H54 (cell line): ENCODE measurements around the gene ZNF831.

Experiments
- DNase-seq: peaks from one replicate; pipeline ENCODE4 v3.0.0; 2011; ENCODE audit warnings: low spot score, mixed read lengths; ENCODE audit not compliant: insufficient read length
- FAIRE-seq: peaks from 3 replicates; lab custom pipeline; 2011; peaks lifted over from hg19 to GRCh38; lab: Jason Lieb, UNC
- POLR2A ChIP-seq: IDR thresholded peaks from 2 replicates; pipeline ENCODE4 v1.6.1; 2011; ENCODE audit warnings: low read depth, mild to moderate bottlenecking, low read length

The ZNF831 gene

DNA sequence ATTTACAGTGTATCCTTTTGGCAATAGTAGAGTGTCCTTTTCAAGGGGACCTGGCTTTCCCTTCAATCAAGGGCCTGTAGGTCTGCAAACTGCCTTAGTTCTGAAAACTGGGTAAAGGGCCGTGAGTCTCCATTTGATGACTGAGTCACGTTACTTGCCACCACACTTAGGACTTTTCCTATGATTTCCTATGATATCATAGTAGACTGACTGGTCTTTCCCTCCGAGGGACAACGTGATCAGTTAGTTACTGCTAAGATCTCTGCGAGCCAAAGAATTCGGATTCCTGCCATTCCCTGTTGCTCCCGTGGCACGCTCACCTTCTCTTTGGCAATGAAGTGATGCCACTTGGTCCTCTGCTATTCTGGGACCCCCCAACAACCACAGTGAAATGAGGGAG, 8.4 kb downstream of the ZNF831 start:
- no peak for TF ChIP-seq POLR2A
- no peak for DNase-seq
- FAIRE-seq: no peak

DNA sequence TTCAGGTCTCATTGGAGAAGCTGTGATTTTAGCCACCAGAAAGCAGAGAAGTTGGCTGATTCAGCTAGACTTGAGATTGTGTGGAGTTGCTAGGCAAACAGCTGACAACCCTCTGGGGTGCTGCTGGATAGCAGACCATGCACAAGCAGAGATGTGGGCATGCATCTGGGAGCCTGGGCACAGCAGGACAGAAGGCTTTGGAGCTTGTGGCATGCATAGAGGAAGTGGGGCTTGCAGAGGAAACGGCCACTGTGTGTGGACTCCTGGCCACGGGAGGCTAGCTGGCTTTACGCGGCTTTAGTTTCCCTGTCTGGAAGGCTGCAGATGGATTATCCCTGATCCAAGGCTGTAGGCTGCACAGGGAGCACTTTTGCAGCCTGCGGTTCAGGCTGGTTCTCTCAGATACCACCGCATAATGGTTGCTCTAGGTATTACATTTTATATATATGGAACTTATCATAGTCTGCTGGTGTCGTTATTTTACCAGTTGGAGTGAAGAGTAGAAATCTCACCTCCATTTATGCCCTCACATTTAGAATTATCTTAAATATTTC, 10.4 kb downstream of the ZNF831 start:
- DNase-seq (no peak), FAIRE-seq (no peak)
- TF ChIP-seq POLR2A: no peak

DNA sequence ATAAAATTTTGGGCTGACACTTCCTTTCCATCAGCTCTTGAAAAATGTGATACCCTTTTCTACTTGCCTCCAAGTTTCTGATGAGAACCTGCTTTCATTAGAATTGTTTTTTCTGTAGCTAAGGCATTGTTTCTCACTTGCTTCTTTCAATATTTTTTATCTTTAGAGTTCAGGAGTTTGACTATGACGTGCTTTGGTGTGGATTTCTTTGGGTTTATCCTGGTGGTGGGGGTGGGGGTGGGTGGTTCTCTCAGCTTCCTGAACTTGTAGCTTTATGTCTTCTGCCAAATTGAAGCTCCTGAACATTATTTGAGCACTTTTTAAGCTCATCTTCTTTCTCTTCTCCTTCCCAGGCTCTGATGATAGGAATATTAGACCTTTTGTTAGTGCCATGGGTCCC, 11.4 kb downstream of the ZNF831 start:
- DNase-seq: no peak
- no peak for FAIRE-seq
- TF ChIP-seq POLR2A: no peak

DNA sequence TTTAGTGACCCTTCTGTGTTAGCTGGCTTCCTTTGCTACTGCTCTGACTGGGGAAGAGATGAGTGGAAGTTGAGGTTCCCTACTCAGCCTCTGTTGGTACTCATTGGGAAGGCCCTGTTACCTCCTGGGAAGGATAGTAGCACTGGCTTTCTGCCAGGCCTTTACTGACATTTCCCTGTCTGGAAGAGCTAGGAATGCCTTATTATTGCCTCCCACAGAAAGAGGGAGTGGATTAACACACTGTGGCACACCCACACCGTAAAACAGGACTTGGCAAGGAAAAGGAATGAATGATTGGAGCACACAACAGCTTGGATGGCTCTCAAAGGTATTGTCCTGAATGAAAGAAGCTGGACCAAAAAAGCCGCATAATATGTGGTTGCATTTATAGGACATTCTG, 12.2 kb downstream of the ZNF831 start:
- FAIRE-seq (no peak), DNase-seq (no peak)
- no peak for TF ChIP-seq POLR2A

DNA sequence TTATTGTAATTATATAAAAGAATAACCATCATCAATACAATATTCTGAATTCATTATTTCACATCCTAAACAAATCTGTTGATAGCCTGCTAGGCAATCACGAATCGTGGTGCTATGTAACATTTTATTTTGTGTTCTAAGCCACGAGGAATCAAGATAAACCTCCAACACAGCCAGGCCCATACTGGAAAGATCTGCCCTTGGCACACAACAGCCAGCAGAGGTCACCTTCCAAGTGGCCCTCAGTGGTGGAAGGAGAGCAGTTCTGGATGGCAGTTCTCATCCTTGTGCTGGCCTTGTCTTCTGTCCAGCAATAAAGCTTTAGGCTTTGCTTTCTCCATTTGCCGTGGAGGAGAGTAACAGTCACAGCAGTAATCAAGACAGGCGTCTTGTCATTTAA, 13.2 kb downstream of the ZNF831 start:
- FAIRE-seq (no peak), DNase-seq (no peak)
- TF ChIP-seq POLR2A: no peak

GRCh38 chr20:59177266-59178250, 13.9 kb downstream of the ZNF831 start:
- no peak for TF ChIP-seq POLR2A
- no peak for FAIRE-seq
- no peak for DNase-seq

GRCh38 chr20:59178983-59179595, 15.5 kb downstream of the ZNF831 start:
- DNase-seq (no peak), FAIRE-seq (no peak)
- no peak for TF ChIP-seq POLR2A

DNA sequence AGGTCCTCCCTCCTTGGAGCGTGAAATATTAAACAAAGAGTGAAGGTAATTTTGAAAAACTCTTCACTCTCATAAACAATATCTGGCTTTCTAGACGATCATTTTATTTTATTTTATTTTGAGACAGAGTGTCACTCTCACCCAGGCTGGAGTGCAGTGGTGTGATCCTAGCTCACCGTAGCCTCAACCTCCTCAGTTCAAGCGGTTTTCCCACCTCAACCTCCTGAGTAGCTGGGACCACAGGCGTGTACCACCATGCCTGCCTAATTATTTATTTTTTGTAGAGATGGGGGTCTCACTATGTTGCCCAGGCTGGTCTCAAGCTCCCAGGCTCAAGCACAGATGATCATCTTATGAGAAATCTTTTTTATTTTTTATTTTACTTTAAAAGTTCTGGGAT, 16.4 kb downstream of the ZNF831 start:
- DNase-seq (no peak), FAIRE-seq (no peak)
- TF ChIP-seq POLR2A: no peak

- DNase-seq (no peak), FAIRE-seq (no peak)
- TF ChIP-seq POLR2A: no peak
Measured at GRCh38 chr20:59181936-59182335, 18.3 kb downstream of the ZNF831 start.

DNA sequence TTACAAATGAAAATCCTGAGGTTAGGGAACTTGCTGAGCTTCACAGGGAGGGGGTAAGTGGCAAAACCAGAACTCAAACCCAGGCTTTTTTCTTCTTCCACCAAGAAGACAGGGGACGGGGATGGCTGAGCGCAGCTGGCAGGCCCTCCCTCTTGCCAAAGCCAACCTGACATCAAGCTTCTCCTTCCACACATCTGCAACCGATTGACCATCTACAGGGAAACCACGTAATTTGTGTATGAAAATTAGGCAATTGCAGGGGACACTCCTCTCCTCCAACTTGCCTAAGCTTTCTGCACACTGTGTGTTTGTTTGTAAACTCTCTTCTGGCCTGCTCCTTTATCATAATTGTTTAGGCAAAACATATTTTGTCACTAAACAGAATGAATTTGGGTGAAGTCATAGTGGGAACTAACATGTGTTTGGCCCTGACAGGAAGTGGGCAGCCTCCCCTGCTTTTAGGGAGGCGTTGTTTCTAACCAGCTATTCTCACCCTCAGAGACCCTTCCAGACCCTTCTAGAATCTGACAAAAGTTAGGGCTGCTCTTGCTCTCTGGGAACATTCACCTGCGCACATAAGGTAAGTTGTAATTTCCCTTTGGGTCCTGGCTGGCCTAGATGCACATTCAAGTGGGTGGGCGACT, 18.9 kb downstream of the ZNF831 start:
- DNase-seq (no peak), FAIRE-seq (no peak)
- no peak for TF ChIP-seq POLR2A

DNA sequence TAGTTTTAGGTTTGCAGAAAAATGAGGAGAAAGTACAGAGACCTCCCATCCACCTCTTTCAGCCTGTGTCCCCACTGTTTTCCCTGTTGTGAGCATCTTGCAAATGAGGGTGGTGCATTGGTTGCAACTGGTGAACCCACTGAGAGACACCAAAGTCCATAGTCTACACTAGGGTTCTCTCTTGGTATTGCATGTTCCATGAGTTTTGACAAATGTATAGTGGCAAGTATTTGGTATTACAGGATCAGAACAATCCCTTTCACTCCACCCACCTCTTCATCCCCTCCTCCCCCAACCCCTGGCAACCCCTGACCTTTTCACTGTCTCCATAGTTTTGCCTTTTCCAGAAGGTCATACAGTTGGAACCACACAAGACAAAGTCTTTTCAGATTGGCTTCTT, 20.1 kb downstream of the ZNF831 start:
- TF ChIP-seq POLR2A: no peak
- DNase-seq (no peak), FAIRE-seq (no peak)

DNA sequence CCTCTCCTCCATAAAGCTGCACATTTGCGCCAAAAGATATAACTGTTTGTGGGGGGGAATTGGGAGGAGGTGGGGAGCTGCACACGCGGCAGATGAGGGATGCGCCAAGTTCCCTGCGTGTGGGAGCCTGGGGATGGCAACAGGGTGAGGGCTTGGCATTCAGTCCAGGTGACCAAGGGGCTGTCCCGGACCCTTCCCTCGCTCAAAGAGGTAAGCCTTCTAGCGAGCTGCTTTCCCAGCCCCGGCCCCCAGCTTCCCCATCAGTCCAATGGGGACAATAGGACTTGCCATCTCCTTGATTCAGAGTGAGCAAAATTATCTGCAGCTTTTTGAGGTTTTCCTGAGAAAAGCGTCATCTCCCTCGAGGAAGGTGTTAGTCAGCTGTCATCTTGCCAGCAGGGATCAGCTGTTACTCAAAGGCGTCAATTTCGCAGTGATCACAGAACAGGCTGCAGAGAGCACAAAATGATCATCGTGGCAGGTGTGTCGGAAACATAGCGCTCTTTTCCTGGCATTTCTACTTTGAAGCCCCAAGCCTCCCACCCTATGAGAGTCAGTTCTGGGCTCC, 21.3 kb downstream of the ZNF831 start:
- DNase-seq (no peak), FAIRE-seq (no peak)
- no peak for TF ChIP-seq POLR2A

GRCh38 chr20:59185809-59186208, 22.2 kb downstream of the ZNF831 start:
- DNase-seq: no peak
- TF ChIP-seq POLR2A: no peak
- no peak for FAIRE-seq
